Daoy (cell line): ENCODE measurements around the gene PC. TPM values are rescaled to one million over a fixed set of nuclear protein-coding genes. Genes with fewer than 3 reads are reported as not detected.

Experiments used
- DNase-seq: peaks from one replicate; pipeline ENCODE4 v3.0.0-alpha.2; 2015; ENCODE audit warnings: low read depth
- total RNA-seq: library from RNA; depleted of rRNA; stranded (reverse); fragments of >200 nt; shearing (Covaris generic); gene quantifications from 2 replicates; pipeline ENCODE4 v1.2.3, GENCODE V29; 2014

The PC gene
- total RNA-seq, 1 experiment from 2014 or later, result 15.2 TPM

- DNase-seq, result peak; percentile 96
Measured at GRCh38 chr11:66855574-66856495, 102.3 kb downstream of the PC start.

DNA sequence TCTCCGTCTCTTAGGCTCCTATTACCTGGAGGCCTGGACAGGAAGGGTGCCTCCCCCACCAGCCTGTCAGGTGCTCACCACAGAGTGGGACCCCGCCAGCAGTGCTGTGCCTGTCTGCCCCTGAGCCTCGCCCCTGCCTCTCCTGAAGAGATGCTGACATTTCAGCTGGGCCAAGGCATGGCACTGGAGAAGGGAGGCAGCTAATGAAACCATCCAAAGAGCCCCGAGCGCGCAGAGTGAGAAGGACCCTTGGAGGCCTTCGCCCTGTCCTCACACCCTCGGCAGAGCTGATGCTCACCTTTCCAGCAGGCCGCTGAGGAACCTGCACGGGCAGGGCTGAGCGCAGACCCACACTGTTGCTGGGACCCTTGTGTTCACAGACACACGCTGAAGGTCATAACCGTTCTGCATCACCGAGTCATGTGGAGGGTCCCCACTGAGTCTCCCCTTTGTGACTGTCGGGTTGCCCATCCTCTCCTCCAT lies 103.4 kb downstream of the PC start:
- no peak for DNase-seq

GRCh38 chr11:66854231-66854661 lies 103.9 kb downstream of the PC start:
- DNase-seq, result no peak

- DNase-seq, result no peak
Measured at GRCh38 chr11:66853242-66854229, 104.6 kb downstream of the PC start.

DNA sequence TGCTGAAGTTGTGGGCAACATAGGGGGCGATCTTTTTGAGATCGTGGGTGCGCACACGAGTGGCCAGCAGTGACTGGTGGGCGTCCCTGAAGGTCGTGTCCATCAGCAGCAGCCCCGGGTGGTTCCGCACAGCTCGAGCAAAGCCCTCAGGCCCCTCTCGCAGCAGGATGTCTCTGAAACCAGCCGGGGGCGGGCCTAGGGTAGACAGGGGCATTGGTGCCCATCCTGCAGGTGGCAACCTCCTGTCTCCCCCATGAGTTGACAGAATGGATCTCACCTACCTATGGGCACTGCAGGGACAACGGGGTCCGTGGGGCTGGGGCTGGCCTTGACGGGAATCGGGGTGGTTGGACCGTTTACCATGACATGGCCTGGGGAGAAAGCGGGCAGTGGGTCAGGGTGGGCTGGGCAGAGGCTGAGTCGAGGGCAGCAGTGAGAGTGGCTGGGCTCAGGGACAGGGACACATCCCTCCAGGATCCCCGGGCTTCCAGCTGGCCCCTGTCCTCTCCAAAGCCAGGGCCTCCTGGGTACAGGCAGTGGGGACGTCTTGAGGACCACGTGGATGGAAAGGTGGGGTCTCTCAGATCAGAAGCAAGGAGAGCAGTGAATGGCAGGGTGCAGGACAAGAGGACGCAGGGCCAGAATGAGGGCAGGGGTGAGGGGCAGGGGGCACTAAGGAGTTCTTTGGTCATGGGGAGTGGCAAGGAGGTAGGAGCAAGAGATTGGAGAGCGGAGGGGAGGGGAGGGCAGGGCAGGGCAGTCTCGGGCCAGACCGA lies 105.5 kb downstream of the PC start:
- DNase-seq, result no peak

DNA sequence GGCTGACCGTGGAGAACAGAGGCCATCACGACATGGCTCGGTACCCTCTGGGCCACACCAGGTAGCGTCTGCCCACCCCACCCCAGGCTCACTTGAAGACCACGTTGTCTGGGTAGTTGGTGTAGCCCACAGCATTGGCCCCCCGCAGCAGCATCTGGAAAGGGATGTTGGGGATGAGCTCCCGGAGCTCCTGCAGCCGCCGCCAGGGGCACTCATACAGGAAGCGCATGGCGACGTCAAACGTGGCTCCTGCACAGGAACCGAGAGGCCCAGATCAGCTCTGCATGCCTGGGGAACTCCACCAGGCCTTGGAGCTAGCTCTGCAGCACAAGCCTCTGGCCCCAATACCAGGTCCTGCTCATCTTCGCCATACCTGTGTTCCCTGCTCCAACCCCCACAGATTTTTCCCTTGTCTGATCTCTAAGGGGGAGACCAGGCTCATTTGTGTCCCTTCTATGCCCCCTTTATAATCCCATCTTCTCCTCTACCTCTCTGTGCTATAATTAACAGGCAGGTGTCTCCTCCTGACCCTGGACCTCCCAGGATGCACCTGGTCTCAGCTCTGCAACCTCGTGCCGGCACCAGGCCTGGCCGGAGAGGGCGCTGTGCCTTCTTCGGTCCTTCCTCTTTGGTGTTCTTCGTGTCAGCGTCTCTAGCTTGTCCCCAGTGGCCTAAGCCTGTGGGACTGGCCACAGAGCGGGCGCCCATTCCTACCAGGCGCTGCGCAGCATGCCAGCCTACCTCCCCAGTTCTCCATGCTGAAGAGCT lies 106.3 kb downstream of the PC start:
- DNase-seq, result no peak

DNA sequence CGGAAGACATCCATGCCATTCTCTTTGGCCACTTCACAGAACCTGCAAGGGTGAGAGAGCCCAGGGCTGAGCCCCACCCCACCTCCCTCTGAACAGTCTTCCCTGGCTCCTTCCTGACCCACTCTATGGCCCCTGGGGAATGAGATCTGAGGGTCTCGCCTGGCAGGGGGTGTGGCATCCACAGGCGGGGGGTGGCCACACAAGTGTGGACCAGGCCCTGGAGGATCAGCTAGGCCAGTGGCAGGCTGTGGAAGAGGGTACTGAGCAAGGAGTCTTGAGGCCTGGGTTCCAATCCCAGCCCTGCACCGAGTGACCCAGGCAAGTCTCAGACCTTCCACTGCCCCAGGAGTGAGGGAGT lies 107.0 kb downstream of the PC start:
- no peak for DNase-seq

- DNase-seq, result no peak
Measured at GRCh38 chr11:66850588-66851238, 107.5 kb downstream of the PC start.

DNA sequence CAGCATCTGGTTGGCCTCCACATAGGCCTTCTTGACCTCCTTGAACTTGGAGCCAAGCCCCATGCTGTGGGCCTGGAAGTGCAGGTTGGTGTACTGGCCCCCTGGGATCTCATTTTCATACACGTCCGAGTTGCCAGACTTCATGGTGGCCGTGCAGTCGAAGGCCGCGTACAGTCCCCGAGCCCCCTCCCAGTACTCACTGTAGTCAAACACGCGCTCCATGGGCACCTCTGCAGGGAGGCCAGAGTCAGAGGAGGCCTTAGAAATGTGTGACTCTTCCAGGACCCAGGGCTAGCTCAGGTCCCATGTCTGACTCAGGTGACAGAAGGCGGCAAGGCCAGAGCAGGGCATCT lies 108.0 kb downstream of the PC start:
- DNase-seq, result no peak

- no peak for DNase-seq
Measured at GRCh38 chr11:66849501-66850234, 108.5 kb downstream of the PC start.

GRCh38 chr11:66848671-66849500 lies 109.3 kb downstream of the PC start:
- DNase-seq, result no peak

DNA sequence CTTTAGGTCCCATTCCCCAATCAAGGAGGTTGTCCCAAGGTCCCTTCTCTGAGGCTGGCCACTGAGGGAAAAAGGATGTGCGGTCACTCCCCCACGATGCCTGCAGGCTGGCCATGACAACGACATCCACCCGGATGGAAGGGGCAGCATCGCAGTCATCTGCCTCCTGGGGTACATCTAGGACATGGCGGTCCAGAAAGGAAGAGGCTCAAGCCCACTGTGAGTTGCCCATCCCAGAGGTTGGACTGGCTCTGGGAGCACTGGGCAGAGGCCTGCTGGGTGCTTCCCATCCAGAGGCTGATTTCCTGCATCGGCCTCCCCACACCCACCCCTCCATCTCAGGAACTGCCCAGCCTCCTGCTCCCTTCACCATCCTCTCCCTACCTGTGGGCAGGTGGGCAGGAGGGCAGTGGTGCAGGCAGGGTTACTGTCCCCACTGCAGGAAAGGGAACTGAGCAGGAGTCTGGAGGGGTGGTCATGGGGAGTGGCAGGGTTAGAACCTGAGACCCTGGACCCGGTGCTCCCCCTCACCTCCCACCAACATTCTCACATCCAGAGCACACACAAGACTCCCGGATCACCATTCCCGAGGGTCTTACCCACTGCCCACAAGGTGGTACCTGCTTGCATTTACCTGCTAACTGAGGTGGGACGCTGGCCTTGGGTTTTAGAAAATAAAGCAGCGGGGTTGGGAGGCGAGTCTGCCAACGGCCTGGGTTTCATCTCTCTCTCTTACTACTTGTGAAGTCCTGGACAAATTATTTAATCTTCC lies 110.5 kb downstream of the PC start:
- no peak for DNase-seq

DNA sequence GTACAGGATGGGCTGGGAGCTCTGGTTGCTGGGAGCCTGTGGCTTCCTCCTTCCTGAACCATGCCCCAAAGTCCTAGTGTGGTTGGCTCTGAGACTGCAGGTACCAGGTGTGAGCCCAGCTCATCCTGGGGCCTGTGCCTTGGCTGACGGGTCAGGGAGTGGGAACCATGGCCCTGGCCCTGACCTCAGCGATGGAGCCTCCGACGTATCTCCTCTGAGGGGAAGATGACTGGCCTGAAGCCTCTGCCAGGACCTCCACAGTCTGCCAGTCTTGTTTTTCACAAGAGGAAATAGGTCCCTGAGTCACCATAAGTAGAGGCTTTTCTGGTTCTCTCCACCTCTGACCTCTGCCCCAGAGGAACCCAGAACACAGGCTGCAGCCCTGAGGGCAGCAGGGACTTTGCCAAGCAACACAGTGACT lies 111.5 kb downstream of the PC start:
- DNase-seq, result no peak

- DNase-seq, result no peak
Measured at GRCh38 chr11:66845876-66846212, 112.3 kb downstream of the PC start.

- DNase-seq, result no peak
Measured at GRCh38 chr11:66845143-66845875, 112.9 kb downstream of the PC start.

- peak; percentile 2 for DNase-seq
Measured at GRCh38 chr11:66844496-66845142, 113.6 kb downstream of the PC start.
